ENCODE measurements around the gene NARF.
"Not testable (repeated sequence)": the region's sequence is repeated elsewhere in the genome, so short reads cannot be mapped to it uniquely, and the experiment has no call there.

The NARF gene

DNA sequence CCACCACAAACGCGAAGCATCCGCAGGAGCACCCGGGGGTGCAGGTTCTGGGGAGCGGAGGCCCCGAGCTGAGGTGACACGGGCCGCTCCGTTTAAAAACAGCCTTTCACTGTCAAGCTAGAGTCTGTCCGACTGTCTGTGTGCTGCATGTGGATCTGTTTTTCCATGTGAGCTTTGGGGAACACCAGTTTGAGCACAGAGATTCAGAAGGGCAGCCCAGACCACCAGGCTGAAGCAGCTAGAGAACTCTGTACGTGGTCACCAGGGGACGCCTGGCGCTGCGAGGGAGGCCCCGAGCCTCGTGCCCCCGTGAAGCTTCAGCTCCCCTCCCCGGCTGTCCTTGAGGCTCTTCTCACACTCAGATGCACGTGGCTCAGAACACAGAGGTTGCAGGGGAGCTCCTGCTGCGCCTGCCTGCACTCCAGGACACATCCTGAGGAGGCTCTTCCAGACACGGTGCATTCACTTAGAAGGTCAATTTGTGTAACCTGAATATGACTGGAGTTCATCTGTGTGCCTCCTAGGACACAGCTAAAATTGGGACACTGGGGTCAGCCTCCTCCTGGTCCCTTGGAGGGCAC is 45.3 kb downstream of the NARF start:
- DNase-seq = no peak

DNA sequence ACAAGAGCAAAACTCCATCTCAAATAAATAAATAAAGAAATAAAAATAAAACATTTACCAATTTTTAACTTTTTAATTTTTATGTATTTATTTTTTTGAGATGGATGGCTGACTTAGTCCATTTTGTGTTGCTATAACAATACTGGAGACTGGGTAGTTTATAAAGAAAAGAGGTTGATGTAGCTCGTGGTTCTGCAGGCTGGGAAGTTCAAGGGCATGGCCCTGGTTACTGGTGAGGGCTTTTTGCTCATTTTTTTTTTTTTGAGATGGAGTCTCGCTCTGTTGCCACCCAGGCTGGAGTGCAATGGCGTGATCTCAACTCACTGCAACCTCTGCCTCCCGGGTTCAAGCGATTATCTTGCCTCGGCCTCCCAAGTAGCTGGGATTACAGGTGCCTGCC is 46.8 kb downstream of the NARF start:
- no peak for DNase-seq

DNA sequence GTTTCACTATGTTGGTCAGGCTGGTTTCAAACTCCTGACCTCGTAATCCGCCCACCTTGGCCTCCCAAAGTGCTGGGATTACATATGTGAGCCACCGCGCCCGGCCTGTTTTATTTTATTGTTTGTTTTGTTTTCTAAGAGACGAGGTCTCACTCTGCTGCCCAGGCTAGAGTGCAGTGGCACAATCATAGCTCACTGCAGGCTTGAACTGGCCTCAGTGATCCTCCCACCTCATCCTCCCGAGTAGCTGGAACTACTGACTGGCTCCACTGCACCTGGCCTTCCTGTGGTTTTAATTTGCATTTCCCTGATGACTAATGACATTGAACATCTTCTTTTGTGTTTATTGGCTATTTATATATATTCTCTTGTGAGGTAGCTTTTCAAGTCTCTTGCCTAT is 47.9 kb downstream of the NARF start:
- DNase-seq = not testable (repeated sequence)

DNA sequence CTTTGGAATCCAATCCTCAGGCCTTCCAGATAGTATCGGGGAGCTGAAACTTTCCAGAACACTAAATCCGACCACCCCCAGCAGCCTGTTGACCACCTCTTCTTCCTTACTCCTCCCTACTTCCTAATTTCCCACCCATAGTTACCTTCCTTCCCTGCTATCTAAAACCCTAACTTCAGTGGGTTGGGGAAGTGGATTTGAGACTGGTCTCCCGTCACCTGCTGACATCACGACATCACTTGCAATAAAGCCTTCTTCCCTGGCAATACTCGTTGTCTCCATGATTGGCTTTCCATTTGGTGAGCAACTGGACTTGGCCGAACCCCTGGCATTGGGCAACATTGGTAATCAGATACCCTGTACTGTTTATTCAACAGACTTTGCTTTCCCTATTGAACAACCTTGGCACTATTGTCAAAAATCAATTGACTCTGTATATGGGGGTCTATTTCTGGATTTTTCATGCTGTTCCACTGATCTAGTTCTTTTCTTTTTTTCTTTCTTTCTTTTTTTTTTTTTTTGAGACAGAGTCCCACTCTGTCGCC is 49.2 kb downstream of the NARF start:
- no peak for DNase-seq

DNA sequence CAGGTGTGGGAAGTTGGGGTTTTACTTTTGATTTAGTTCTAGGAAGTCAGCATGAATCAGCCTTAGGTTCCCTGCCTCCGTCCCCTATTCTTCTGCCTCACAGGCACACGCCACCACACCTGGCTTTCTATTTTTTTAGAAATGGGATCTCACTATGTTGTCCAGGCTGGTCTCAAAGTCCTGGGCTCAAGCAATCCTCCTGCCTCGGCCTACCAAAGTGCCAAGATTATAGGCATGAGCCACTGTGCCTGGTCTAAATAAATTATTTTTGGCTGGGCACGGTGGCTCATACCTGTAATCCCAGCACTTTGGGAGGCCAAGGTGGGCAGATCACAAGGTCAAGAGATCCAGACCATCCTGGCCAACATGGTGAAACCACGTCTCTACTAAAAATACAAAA is 53.1 kb downstream of the NARF start:
- not testable (repeated sequence) for DNase-seq

DNA sequence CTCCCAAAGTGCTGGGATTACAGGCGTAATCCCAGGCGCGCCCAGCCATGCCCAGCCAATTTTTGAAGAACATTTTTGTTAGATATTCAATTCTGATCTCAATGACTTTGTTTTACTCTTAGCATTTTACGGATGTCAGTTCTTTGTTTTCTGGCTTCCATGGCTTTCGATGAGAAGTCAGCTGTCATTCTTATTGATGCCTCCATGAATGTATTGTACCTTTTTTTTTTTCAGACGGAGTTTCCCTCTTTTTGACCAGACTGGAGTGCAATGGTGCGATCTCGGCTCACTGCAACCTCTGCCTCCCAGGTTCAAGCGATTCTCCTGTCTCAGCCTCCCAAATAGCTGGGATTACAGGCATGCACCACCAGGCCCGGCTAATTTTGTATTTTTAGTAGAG is 55.3 kb downstream of the NARF start:
- DNase-seq = not testable (repeated sequence)

DNA sequence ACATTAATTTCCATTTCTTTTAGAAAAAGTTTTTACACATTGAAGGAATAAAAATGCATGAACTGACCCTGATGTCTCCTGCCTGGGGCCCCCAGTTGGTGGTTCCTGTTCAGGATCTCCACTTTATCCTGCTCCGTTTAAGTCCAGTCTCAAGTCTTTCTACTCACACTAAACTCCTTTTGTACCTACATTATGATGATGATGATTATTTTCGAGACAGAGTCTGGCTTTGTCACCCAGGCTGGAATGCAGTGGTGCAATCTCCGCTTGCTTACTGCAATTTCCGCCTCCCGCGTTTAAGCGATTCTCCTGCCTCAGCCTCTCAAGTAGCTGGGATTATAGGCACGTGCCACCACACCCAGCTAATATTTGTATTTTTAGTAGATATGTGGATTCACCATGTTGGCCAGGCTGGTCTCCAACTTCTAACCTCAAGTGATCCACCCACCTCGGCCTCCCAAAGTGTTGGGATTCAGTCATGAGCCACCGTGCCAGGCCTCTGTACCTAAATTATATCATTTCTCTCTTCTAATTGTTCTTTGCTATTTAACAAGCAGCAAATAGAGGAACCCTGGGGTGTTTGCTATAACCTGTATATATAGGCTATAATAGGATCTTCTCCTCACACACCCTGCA is 58.8 kb downstream of the NARF start:
- no peak for DNase-seq

DNA sequence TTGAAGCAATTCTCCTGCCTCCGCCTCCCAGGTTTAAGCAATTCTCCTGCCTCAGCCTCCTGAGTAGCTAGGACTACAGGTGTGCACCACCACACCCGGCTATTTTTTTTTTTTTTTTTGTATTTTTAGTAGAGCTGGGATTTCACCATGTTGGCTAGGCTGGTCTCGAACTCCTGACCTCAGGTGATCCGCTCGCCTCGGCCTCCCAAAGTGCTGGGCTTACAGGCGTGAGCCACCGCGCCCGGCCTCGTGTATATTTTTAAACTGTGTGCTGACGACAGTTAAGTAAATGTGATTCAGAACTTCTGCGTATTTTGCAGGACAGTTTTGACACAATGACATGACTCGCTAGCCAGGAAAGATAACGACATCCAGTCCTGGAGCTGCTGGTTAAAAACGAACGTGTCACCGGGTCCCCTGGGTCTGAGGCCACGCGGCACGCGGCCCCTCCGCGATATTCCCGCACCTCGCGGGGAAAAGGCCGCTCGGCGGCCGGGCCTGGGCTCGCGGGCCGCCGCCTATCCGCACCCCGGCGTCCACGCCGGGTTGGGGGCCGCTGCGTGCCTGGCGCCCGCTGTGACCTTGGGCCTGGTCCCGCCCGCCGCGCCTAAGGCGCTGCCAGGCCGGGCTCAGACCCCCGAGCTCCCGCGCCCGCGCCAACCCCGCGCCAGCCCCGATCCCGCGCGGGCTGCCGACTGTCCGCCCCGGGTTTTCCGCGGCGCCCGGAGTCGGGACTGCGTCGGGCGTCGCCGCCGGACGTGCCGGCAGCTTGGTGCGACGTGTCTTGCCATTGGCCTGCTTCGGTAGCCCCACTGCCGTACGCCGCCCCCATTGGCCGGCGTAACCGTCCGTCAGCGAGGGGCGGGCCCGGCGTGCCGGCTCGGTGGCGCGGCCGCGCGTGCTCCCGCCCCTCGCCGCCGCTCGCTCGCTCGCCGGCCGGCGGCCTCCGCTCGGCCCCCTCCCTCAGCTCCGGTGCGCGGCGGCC is 60.6 kb downstream of the NARF start, which contains the start of gene FOXK2:
FOXK2 (plus strand) TSS at position 907 of the 985 bp plus-strand sequence. CDS start 157 bp downstream, outside the sequence.
- peak; percentile 81 for DNase-seq

DNA sequence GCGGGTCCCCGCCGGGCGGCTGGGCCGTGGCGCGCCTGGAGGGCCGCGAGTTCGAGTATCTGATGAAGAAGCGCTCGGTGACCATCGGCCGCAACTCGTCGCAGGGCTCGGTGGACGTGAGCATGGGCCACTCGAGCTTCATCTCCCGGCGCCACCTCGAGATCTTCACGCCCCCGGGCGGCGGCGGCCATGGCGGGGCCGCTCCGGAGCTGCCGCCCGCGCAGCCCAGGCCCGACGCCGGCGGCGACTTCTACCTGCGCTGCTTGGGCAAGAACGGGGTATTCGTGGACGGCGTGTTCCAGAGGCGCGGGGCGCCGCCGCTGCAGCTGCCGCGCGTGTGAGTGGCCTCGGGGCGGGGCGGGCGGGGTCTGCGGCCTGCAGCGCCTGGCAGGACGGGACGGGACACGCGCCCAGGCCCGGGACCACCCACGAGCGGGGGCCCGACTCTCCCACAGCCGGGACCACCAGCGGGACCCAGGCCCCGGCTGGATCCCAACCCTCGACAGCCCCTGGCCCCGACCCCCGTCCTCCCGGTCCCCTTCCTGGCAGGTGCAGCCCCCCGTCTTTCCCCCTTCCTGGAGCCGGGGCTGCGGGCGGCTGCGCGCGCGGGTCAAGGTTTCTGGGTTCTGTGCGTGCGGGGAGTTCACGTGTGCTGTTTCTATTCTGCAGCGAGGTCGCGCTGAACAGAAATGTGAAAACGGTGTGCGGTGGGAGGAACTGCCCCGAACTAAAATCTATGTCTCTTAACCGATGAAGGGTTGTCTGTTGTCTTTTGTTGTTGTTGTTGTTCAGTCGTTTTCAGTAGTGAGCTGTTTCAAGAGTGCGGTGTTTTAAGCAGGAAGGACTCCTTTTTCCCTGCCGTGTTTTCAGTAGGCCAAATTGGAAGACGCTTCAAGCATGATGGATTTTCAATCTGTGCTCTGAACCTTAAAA is 61.7 kb downstream of the NARF start:
- no peak for DNase-seq

DNA sequence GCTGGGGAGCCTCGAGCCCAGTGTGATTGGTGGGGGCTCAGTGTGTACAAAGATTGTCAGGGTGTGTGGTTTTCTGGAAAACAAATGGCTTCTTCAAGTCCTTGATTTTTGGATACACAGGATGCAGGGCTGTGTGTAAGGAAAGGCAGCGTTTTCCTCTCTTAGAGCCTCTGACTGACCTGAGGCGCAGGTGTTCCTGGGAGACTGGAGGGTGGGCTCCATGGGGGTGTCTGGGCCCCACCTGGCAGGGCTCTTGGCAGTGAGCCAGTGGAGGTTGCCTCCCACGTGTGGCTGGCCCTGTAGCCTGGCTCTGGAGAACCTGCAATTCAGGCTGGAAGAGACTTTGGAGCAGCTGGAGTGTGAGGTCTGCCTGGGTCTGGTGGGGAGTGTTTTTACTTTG is 66.0 kb downstream of the NARF start:
- DNase-seq = no peak

DNA sequence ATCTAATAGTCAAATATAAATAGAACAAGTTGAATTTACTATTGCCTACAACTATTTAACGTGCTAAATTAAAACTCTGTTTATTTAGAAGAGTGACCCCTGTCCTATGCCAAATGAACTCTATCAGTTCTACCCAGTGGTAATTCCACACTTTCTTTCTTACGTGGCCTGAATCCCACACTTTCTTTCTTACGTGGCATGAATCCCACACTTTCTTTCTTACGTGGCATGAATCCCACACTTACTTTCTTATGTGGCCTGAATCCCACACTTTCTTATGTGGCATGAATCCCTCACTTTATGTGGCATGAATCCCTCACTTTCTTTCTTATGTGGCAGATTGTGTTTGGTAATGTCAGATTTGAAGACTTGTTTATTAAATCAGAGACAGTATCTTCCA is 67.2 kb downstream of the NARF start:
- no peak for DNase-seq

DNA sequence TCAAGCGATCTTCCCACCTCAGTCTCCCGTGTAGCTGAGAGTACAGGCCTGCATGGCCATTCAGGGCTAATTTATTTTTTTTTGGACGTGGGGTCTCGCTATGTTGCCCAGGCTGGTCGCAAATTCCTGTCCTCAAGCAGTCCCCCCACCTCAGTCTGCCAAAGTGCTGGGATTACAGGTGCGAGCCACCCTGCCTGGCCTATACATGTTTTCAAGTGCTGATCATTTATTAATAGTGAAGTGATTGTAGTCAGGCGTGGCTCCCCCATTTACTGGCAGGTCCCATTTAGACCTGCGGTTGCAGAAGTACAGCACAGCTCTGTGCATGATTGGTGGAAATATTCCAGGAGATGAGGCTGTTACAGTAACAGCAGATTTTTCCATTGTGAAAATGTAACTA is 69.4 kb downstream of the NARF start:
- DNase-seq = no peak

DNA sequence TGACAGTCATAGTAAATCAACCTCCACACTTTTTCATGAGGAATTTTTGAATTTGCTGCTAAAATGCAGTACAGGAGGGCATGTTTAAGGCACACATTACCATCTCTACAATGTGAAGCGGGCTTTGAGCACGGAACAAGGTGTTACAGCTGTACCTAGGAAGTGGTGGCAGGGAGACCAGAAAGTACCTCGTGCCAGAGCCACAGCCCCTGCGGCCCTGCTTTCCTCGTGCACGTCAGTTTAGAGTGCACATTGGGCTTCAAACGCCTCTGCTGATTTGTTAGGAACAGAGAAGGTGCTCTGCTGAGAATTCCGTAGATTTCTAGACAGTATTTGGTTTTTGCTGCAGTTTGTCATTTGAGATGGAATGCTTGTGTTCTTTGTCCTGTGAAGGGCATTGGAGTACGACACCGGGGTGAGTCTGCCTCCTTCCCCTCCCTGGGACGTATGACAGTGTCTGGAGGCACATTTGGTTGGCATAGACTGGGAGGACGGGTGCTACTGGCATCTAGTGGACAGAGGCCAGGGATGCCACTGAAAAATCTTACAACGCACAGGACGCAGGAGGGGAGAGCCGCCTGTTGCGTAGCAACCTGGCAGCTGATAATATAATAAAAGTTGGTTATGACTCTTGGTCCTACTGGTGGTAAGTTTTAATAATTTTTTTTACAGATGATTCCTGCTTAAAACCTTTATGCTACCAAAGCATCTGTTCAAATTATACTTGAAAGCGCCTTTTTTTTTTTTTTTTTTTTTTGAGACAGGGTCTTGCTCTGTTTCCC is 70.1 kb downstream of the NARF start:
- no peak for DNase-seq

DNA sequence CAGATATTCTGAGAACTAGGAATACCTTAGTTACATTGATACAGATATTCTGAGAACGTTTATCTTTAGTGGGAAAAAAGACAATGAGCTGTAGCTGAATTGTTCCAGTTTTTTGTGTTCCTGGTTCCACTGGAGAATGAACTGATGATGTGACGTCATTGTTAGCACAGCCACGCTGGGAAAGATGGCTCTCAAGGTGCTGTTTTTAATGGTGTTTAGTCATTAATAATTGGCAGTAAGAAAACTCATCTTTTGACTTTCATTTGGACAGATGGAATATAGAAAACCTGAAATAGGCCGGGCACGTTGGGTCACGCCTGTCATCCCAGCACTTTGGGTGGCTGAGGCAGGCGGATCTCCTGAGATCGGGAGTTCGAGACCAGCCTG is 71.4 kb downstream of the NARF start:
- DNase-seq = no peak

DNA sequence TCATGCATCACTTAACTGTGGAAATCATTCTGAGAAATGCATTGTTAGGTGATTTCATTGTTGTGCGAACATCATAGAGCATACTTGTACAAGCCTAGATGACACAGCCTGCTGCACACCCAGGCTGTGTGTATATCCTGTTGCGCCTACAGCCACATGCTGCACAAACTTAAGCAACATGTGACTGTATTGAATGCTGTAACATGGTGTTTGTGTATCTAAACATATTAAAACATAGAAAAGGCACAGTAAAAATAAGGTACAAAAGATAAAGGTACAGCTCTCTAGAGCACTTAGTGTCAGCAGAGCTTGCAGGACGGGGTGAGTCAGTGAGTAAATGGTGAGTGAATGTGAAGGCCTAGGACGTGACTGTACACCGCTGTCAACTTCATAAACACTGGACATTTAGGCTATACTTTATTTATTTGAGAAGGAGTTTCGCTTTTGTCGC is 72.9 kb downstream of the NARF start:
- DNase-seq = peak; percentile 17

DNA sequence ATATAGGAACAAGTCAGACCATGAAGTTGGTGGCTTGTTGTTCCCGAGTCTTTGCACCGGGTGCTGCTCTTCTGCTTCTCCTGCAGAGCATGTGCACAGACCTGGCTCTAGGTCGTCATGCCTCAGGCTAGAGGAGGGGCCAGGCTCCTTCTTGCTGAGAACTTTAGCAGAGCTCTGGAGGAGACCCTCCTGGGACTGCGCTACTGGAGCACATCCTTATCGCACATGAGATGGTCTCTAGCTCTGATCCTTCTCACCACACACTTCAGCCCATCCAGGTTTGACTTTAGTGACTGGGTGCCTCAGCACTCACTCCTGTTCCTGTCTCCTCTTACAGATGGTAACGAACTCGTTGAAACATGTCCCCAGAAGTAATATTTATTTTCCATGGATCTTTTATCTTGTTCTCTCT is 75.9 kb downstream of the NARF start:
- DNase-seq = no peak

DNA sequence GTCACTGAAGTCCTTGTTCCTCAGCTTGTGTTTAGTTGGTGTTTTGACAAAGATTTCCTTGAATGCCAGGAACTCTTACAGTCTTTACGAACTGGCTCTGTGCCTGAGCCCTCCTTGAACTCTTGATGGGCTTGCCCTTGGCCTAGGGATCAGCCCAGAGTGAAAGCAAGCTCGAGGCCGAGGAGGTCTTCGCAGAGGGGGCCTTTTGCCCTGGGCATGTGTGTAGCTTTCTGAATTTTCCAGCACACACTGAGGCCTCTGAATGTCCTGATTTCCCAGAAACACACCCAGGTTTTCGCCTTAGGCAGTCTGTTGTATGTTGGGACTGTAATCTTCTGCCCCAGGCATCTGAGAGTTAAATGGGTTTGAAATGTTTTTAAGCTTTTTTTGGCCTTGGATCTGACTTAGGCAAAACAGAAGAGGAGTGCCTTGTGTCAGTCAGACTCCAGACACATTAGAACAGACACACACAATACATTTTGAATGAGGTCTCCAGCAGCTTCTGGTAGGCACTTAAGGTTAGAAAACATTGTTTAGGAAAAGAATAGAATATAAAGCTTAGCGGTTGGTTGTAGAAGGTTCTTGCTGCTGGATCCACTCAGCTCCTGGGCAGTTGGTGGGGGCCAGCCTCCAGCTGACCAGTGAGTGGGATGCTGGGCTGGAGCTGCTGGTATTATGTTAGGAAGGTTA is 78.1 kb downstream of the NARF start:
- DNase-seq = no peak

DNA sequence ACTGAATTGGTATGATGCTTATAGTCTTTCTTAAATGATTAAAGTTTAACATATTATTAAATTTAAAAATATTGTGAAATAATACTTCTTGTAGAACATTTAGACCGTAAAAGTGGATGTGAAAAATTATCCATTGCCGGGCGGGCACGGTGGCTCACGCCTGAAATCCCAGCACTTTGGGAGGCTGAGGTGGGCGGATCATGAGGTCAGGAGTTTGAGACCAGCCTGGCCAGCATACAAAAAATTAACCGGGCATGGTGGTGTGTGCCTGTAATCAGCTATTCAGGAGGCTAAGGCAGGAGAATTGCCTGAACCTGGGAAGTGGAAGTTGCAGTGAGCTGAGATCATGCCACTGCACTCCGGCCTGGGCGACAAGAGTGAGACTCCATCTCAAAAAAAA is 78.7 kb downstream of the NARF start:
- DNase-seq = not testable (repeated sequence)

DNA sequence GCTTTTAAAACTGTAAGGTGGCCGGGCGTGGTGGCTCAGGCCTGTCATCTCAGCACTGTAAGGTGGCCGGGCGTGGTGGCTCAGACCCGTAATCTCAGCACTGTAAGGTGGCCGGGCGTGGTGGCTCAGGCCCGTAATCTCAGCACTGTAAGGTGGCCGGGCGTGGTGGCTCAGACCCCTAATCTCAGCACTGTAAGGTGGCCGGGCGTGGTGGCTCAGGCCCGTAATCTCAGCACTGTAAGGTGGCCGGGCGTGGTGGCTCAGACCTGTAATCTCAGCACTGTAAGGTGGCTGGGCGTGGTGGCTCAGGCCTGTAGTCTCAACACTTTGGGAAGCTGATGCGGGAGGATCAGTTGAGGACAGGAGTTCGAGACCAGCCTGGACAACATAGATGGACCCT is 80.5 kb downstream of the NARF start:
- DNase-seq = not testable (repeated sequence)
